Measurements from ENCODE around the gene OR4A5.
"Not testable (repeated sequence)": the region's sequence is repeated elsewhere in the genome, so short reads cannot be mapped to it uniquely, and the experiment has no call there.

Gene OR4A5, protein sequence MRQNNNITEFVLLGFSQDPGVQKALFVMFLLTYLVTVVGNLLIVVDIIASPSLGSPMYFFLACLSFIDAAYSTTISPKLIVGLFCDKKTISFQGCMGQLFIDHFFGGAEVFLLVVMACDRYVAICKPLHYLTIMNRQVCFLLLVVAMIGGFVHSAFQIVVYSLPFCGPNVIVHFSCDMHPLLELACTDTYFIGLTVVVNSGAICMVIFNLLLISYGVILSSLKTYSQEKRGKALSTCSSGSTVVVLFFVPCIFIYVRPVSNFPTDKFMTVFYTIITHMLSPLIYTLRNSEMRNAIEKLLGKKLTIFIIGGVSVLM

DNA sequence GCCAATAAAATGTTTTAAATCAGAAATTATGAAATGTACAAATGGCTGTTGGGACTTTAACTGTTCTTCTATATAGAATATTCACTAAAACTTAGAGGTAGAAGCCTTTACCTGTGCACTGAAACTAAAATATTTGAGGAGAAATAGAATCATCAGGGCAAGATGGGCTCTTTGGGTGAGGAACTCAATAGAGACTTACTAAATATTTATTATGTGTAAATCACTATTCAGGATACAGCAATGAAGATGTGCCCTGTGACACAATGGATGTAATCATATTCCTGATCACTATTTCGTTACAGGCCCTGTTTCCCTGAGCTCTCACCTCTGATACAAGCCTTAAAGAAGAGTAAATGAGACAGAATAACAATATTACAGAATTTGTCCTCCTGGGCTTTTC is at the start of gene OR4A5:
OR4A5 (plus strand) TSS at position 301 of the 400 bp plus-strand sequence; CDS start at position 354, 53 bp downstream.
- DNase-seq = not testable (repeated sequence)

DNA sequence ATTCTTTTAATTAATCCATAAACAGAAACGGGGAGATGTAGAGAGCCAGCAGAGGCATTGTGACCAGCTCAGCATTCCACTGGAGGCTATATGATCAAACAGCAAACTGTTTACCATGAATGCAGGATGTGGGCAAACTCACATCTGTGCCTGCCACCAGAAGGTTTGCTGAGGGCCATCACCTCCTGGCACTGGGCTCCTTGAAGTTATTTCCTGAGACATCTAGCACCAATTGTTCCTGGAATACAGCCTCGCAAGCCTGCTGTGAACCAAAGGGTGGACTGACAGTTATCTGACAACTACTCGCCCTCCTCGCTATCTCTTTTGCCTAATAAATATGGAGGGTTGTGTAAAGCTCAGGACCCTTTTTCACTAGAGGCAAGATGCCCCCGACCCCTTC is 13.5 kb downstream of the OR4A5 start:
- not testable (repeated sequence) for DNase-seq
